ENCODE measurements around the gene ARMCX2.

DNA sequence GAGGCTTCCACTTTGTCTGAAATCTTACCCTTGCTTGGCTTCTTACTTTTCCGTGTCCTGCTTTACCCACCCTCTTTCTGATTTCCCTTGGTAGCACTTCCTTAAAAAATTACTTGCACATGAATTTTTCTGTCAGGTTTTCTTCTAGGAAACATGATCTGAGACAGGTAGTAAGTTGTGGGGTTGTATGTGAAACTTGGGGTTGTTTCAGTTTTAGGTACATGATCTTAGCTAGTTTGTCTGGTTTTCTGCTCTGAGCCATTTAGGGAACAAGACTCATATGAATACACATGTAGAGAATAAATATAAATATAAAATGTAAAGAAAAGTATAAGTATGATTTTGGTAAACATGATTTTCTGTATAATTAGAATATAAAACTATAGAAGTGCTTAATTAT, 17.4 kb upstream of the ARMCX2 start:
- no peak for TF ChIP-seq POLR2A (IDR thresholded peaks at IDR 0.05)
- TF ChIP-seq, protein P1, sequence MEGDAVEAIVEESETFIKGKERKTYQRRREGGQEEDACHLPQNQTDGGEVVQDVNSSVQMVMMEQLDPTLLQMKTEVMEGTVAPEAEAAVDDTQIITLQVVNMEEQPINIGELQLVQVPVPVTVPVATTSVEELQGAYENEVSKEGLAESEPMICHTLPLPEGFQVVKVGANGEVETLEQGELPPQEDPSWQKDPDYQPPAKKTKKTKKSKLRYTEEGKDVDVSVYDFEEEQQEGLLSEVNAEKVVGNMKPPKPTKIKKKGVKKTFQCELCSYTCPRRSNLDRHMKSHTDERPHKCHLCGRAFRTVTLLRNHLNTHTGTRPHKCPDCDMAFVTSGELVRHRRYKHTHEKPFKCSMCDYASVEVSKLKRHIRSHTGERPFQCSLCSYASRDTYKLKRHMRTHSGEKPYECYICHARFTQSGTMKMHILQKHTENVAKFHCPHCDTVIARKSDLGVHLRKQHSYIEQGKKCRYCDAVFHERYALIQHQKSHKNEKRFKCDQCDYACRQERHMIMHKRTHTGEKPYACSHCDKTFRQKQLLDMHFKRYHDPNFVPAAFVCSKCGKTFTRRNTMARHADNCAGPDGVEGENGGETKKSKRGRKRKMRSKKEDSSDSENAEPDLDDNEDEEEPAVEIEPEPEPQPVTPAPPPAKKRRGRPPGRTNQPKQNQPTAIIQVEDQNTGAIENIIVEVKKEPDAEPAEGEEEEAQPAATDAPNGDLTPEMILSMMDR (IDR thresholded peaks at IDR 0.05), result no peak

Data from uterus (tissue), 2 donors.